ENCODE results near the gene MROH2A.

MROH2A gene

GRCh38 chr2:233817361-233817911 lies 39.3 kb downstream of the MROH2A start:
- H3K4me3 ChIP-seq (ENCODE audit: low read length): no peak overlapping the region
- no peak overlapping the region for H3K27ac ChIP-seq (ENCODE audit: low read length)
- no peaks in the 10 kb centered on the region for H3K4me1 ChIP-seq (ENCODE audit: insufficient read depth, low read length)
- H3K36me3 ChIP-seq (ENCODE audit: insufficient read depth, low read depth, low read length): no peaks in the 10 kb centered on the region
- H3K27me3 ChIP-seq (ENCODE audit: insufficient read depth, low read length): no peaks in the 10 kb centered on the region
- H3K9ac ChIP-seq (ENCODE audit: low read depth, low read length): no peak overlapping the region
- no peaks in the 10 kb centered on the region for H3K9me3 ChIP-seq (ENCODE audit: insufficient read depth, low read depth, low read length)

GRCh38 chr2:233817995-233818638 lies 40.0 kb downstream of the MROH2A start:
- Histone ChIP-seq H3K27ac (ENCODE audit: low read length) (no peak overlapping the region), H3K36me3 (ENCODE audit: insufficient read depth, low read depth, low read length) (no peaks in the 10 kb centered on the region), H3K27me3 (ENCODE audit: insufficient read depth, low read length) (no peaks in the 10 kb centered on the region), H3K9me3 (ENCODE audit: insufficient read depth, low read depth, low read length) (no peaks in the 10 kb centered on the region), H3K9ac (ENCODE audit: low read depth, low read length) (no peak overlapping the region), H3K4me3 (ENCODE audit: low read length) (no peak overlapping the region), H3K4me1 (ENCODE audit: insufficient read depth, low read length) (no peaks in the 10 kb centered on the region)

DNA sequence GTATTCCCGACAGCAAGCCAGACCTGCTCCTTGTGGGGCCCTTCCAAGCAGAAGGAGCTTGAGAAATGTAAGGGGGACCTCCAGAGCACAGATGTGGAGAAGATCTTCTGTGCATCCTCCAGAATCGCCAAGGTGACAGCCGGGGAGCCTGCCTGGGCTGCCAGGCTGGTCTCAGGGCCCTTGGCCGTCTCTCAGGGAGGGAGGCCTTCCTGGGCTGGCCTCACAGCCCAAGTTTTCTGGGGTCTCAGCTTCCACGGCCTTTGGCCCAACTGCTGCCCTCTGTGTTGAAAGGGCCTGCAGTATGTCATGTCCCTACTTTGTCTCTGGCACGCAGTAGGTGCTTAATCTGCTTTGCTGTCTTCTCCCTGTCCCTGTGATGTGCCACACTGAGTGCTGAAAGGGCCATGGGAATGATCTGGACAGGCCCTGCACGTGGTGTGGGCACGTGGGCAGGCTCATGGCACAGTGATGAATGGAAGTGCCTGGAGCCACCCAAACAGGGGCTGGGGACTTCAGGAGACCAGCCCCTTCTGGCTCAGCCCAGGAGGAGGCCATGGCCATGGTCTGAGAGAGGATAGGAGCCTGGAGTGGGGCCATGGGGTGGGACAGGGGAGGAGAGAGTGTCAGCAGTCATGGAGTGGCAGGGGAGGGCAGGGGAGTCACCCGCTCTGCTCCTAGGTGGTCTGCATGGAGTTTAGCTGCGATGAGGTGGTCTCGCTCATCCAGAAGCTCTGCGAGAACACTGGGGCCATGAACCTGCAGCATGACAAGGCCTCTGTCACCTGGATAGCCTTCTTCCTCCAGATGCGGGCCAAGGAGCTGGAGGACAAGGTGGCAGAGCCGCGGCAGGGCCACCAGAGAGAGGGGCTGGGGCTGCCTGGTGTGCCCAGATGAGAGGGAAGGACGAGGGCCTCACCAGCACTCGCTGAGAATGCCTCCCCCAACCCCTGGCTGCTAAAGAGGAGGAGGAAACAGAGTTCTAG lies 40.8 kb downstream of the MROH2A start:
- H3K4me1 ChIP-seq (ENCODE audit: insufficient read depth, low read length): no peaks in the 10 kb centered on the region
- no peak overlapping the region for H3K27ac ChIP-seq (ENCODE audit: low read length)
- no peaks in the 10 kb centered on the region for H3K27me3 ChIP-seq (ENCODE audit: insufficient read depth, low read length)

GRCh38 chr2:233819884-233820773 lies 42.0 kb downstream of the MROH2A start:
- Histone ChIP-seq H3K9ac (ENCODE audit: low read depth, low read length) (no peak overlapping the region), H3K27me3 (ENCODE audit: insufficient read depth, low read length) (no peaks in the 10 kb centered on the region), H3K4me1 (ENCODE audit: insufficient read depth, low read length) (no peaks in the 10 kb centered on the region), H3K4me3 (ENCODE audit: low read length) (no peak overlapping the region), H3K36me3 (ENCODE audit: insufficient read depth, low read depth, low read length) (no peaks in the 10 kb centered on the region), H3K27ac (ENCODE audit: low read length) (no peak overlapping the region), H3K9me3 (ENCODE audit: insufficient read depth, low read depth, low read length) (no peaks in the 10 kb centered on the region)

More for the DNA sequence above, 40.8 kb downstream of the MROH2A start:
- no peak overlapping the region for H3K9ac ChIP-seq (ENCODE audit: low read depth, low read length)
- H3K4me3 ChIP-seq (ENCODE audit: low read length): no peak overlapping the region
- H3K9me3 ChIP-seq (ENCODE audit: insufficient read depth, low read depth, low read length): no peaks in the 10 kb centered on the region
- H3K36me3 ChIP-seq (ENCODE audit: insufficient read depth, low read depth, low read length): no peaks in the 10 kb centered on the region

DNA sequence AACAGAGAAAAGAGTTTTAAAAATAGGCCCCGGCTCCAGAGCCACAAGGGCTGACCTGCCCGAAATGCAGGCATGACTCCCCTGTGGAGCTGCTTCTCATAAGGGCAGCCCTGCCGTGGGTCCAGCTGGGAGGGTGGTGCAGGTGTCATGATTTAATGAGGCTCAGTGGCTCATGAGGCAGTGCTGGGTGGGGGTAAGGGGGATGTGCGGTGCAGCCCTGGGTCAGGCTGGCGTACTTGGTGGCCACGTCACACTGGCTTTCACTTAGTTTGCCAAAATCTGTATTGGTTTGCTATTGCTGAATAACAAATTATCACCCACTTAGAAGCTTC lies 42.6 kb downstream of the MROH2A start:
- Histone ChIP-seq H3K4me1 (ENCODE audit: insufficient read depth, low read length) (no peaks in the 10 kb centered on the region), H3K9ac (ENCODE audit: low read depth, low read length) (no peak overlapping the region), H3K9me3 (ENCODE audit: insufficient read depth, low read depth, low read length) (no peaks in the 10 kb centered on the region), H3K36me3 (ENCODE audit: insufficient read depth, low read depth, low read length) (no peaks in the 10 kb centered on the region), H3K27ac (ENCODE audit: low read length) (no peak overlapping the region), H3K4me3 (ENCODE audit: low read length) (no peak overlapping the region), H3K27me3 (ENCODE audit: insufficient read depth, low read length) (no peaks in the 10 kb centered on the region)

DNA sequence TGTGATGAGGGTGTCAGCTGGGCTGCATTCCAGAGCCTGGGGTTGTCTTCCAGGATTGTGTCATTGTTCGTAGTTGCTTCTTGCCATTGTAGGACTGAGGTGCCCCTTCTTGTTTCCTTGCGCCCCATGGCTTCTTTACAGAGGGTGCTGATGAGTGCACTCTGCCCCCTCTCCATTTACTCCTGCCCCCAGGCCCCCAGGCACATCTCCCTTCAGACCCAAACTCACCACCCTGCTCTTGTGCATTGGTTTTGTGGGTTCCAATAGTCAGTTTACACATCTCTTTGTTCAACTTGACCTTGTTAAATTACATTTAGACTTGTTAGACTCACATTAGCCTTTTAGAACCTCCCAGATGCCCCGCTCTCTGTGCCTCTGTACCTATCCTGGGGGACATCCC lies 43.1 kb downstream of the MROH2A start:
- Histone ChIP-seq H3K27me3 (ENCODE audit: insufficient read depth, low read length) (no peaks in the 10 kb centered on the region), H3K9ac (ENCODE audit: low read depth, low read length) (no peak overlapping the region), H3K36me3 (ENCODE audit: insufficient read depth, low read depth, low read length) (no peaks in the 10 kb centered on the region), H3K9me3 (ENCODE audit: insufficient read depth, low read depth, low read length) (no peaks in the 10 kb centered on the region), H3K4me3 (ENCODE audit: low read length) (no peak overlapping the region), H3K27ac (ENCODE audit: low read length) (no peak overlapping the region), H3K4me1 (ENCODE audit: insufficient read depth, low read length) (no peaks in the 10 kb centered on the region)

DNA sequence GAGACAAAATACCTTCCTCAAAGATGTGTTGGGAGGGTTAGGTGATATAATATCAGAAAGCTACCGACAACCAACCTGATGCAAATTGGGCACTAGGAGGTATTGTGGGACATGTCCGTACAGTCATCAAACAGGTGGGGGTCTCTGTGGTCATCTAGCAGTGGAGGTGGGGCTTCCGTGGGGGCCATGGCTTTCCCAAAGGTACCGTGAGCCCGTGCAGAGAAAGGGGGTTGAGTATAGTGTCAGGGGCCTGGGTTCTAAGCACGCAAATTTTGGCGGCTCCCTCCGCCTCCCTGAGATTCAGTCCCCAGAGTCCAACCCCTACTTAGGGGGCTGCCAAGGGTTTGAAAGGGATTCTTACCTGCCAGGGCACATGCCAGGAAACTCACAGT lies 43.6 kb downstream of the MROH2A start:
- H3K4me1 ChIP-seq (ENCODE audit: insufficient read depth, low read length): no peaks in the 10 kb centered on the region
- H3K27ac ChIP-seq (ENCODE audit: low read length): no peak overlapping the region
- H3K9me3 ChIP-seq (ENCODE audit: insufficient read depth, low read depth, low read length): no peaks in the 10 kb centered on the region
- H3K4me3 ChIP-seq (ENCODE audit: low read length): no peak overlapping the region
- no peaks in the 10 kb centered on the region for H3K27me3 ChIP-seq (ENCODE audit: insufficient read depth, low read length)
- no peaks in the 10 kb centered on the region for H3K36me3 ChIP-seq (ENCODE audit: insufficient read depth, low read depth, low read length)
- no peak overlapping the region for H3K9ac ChIP-seq (ENCODE audit: low read depth, low read length)

GRCh38 chr2:233822101-233822771 lies 44.1 kb downstream of the MROH2A start:
- H3K27me3 ChIP-seq (ENCODE audit: insufficient read depth, low read length): no peaks in the 10 kb centered on the region
- no peak overlapping the region for H3K27ac ChIP-seq (ENCODE audit: low read length)
- H3K9ac ChIP-seq (ENCODE audit: low read depth, low read length): no peak overlapping the region
- H3K36me3 ChIP-seq (ENCODE audit: insufficient read depth, low read depth, low read length): no peaks in the 10 kb centered on the region
- H3K4me3 ChIP-seq (ENCODE audit: low read length): no peak overlapping the region
- H3K4me1 ChIP-seq (ENCODE audit: insufficient read depth, low read length): no peaks in the 10 kb centered on the region
- no peaks in the 10 kb centered on the region for H3K9me3 ChIP-seq (ENCODE audit: insufficient read depth, low read depth, low read length)

GRCh38 chr2:233822781-233823730 lies 44.9 kb downstream of the MROH2A start:
- Histone ChIP-seq H3K9me3 (ENCODE audit: insufficient read depth, low read depth, low read length) (no peaks in the 10 kb centered on the region), H3K27me3 (ENCODE audit: insufficient read depth, low read length) (no peaks in the 10 kb centered on the region), H3K27ac (ENCODE audit: low read length) (no peak overlapping the region), H3K4me3 (ENCODE audit: low read length) (no peak overlapping the region), H3K4me1 (ENCODE audit: insufficient read depth, low read length) (no peaks in the 10 kb centered on the region), H3K9ac (ENCODE audit: low read depth, low read length) (no peak overlapping the region), H3K36me3 (ENCODE audit: insufficient read depth, low read depth, low read length) (no peaks in the 10 kb centered on the region)

DNA sequence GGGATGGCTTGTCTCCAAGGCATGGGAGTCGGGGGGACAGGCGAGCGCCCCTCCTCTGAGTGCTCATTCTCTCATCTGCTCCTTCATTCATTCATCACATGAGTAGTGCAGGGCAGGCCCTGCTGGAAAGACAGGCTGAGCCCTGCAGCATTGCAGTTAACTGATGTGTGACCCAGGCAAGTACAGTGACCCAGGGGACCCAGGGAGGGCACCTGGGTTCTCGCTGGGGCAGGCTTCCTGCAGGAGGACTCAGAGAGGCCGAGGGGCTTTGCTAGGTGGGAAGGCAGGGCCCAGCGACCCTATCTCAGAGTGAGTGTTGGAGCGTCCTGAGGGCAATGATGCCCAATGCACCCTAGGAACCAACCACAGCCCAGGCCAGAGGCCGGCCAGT lies 45.6 kb downstream of the MROH2A start:
- no peak overlapping the region for H3K4me3 ChIP-seq (ENCODE audit: low read length)

More for the DNA sequence above, 45.6 kb downstream of the MROH2A start:
- Histone ChIP-seq H3K9ac (ENCODE audit: low read depth, low read length) (no peak overlapping the region), H3K36me3 (ENCODE audit: insufficient read depth, low read depth, low read length) (no peaks in the 10 kb centered on the region), H3K27me3 (ENCODE audit: insufficient read depth, low read length) (no peaks in the 10 kb centered on the region), H3K27ac (ENCODE audit: low read length) (no peak overlapping the region), H3K9me3 (ENCODE audit: insufficient read depth, low read depth, low read length) (no peaks in the 10 kb centered on the region), H3K4me1 (ENCODE audit: insufficient read depth, low read length) (no peaks in the 10 kb centered on the region)
